GM20000 (cell line): ENCODE data around the gene LRBA.

Experiments used
- DNase-seq: peaks from one replicate; pipeline ENCODE4 v3.0.0; 2012; ENCODE audit warnings: low spot score
- TF ChIP-seq, protein P1 (sequence below): IDR thresholded peaks from 2 replicates; pipeline ENCODE4 v1.5.1; 2012; ENCODE audit warnings: mild to moderate bottlenecking, control low read depth; ENCODE audit errors: extremely low read depth, missing control alignments

Gene LRBA

DNA sequence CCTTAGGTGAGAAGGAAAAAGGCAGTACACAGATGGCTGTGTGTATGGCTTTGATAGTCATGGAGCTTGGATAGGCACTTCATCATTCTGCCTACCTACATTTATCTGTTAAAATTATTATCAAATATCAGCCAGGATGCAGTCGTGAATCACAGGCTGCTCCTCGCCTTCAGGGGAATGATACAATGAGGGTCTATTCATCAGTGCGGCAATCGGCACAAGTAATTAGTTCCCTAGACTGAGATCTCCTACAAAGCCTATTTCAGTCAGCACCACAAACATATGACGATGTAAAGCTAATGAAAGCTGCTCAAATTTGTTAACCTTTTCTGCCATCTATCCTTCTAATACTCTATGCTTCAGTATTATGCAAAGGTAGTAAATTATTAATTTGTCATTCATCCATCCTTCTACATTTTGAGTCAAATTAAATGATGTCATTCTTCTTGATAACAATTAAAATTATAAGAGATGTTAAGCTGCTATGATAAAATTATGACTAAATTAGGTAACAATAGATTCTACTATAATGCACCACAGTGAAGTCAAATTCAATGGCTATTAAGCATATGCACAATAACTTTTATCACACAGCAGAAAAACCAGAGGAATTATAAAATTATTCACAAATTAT, 414.2 kb downstream of the LRBA start:
- TF ChIP-seq, protein P1, sequence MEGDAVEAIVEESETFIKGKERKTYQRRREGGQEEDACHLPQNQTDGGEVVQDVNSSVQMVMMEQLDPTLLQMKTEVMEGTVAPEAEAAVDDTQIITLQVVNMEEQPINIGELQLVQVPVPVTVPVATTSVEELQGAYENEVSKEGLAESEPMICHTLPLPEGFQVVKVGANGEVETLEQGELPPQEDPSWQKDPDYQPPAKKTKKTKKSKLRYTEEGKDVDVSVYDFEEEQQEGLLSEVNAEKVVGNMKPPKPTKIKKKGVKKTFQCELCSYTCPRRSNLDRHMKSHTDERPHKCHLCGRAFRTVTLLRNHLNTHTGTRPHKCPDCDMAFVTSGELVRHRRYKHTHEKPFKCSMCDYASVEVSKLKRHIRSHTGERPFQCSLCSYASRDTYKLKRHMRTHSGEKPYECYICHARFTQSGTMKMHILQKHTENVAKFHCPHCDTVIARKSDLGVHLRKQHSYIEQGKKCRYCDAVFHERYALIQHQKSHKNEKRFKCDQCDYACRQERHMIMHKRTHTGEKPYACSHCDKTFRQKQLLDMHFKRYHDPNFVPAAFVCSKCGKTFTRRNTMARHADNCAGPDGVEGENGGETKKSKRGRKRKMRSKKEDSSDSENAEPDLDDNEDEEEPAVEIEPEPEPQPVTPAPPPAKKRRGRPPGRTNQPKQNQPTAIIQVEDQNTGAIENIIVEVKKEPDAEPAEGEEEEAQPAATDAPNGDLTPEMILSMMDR, result no peak
- no peak for DNase-seq

DNA sequence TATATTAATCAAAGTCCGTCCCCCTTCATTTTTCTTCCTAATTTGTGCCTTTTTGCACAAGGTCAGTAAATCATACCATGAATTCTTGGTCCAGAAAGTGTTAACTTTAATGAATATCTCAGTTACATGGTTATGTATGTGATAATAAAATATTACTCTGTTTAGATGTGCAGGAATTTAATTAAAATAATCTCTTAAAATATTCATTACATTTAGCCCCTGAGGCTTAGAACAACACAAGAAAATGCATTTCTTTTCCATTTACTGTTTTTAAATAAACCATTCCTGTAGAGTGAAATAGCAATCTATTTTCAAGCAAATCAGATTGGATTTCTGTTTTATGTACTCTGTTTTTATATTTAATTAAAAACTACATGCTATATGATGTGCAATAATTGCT, 415.5 kb downstream of the LRBA start:
- TF ChIP-seq, protein P1, result no peak
- no peak for DNase-seq

DNA sequence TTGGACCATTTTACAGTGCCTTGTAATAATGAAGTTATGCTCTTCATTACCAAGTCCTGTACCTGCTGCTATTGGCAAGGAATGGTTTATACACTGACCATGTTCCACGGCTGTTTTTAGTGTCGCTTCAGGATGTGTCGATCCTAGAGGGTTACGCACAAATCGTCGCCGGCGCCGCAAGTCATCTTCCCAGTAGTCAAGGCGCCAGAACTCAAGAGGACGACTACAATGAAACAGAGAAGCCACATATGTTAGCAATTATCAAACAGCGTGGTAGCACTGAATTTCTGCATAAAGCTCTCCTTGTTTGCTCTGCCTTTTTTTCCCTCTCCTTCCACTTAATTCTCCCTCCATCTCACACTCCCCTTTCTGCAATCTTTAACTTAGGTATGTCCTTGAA, 416.2 kb downstream of the LRBA start:
- no peak for DNase-seq
- TF ChIP-seq, protein P1, result no peak

DNA sequence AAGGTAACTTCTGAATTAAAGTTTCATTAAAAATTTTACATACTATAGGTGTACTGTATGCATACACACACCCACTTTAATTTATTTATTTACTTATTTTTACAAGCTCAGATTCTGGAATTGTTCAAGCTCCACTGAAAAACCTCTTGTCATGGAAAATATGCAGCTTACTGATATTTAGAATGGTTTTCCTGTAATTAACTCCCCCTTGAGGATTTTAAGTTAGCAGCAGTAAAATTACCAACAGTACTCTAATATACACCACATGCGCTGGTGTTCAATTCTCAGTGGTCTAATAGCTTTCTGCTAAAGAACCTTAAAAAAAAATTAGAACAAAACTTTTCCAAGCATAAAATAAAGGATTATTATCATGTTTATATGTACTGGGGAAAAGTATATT, 421.1 kb downstream of the LRBA start:
- no peak for DNase-seq

DNA sequence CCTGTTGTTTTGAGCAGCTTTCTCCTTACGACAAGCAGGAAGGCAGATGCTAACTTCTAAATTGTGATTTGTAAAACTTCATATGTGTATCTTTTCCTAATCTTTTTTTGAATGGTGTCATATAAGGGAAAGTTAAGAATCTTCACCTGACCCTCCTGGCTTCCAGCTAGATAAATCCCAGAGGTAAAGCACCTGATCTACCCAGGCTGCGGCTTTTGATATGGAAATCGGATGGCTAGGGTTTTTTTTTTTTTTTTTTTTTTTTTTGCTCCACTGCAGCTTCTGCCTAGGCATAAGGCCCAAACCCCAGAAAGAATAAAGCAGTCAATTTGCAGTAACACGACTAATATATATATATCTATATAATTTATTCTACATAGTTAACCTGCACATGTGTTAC, 423.2 kb downstream of the LRBA start:
- no peak for DNase-seq
- TF ChIP-seq, protein P1, result no peak

More for the DNA sequence above, 421.1 kb downstream of the LRBA start:
- TF ChIP-seq, protein P1, result no peak

DNA sequence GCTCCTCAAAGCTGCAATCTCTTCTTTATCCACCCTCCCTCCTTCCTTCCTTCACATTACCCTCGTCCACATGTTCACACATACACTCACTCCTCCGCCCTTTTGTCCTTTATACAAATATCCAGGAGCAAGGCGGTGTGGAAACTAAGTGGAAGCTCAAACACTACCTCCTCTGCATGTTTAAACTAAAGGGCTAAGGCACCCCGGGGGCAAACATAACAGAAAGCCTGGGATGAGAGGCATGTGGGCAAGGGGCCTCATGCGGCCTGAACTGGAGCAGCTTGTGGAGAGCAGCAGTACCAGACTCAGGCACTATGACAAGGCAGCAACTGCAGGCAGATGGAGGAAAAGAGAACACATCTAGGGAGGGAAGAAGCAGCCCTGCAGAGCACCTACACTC, 423.7 kb downstream of the LRBA start:
- TF ChIP-seq, protein P1, result no peak

DNA sequence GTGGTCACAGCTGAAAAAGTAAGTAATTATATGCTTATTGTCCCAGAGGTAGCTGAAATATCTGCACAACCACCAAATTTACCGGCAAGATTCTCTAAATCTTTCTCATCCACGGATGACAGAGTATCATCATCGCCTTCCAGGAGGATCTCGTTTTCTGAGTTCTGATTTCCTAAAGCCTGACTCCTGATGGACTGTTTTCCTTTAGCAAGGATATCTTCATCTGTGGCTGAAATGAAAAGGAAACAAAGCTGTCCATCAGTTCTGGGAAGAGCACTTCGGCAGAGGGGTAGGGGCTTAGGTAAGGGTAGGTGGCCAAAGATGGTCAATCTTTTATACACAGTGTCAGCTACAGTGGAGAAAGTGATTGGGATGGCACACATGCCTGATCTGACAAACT, 424.5 kb downstream of the LRBA start:
- DNase-seq, result no peak
- TF ChIP-seq, protein P1, result no peak

More for the DNA sequence above, 423.7 kb downstream of the LRBA start:
- DNase-seq, result no peak
